Colonic mucosa (tissue), 4 donors: ENCODE results near the gene SLC10A1. TPM values are rescaled to one million over a fixed set of nuclear protein-coding genes. Genes with fewer than 3 reads are reported as not detected.

Source experiments
- DNase-seq: peaks from one replicate; pipeline ENCODE4 v3.0.0-alpha.2; 2020
- H3K27ac ChIP-seq: fragments of 200-600 bp; one replicate; pipeline ENCODE4 v1.8.0; 2021
- H3K27me3 ChIP-seq: fragments of 200-600 bp; one replicate; pipeline ENCODE4 v1.8.0; 2021
- H3K36me3 ChIP-seq: fragments of 200-600 bp; one replicate; pipeline ENCODE4 v1.8.0; 2021
- H3K4me1 ChIP-seq: fragments of 200-600 bp; one replicate; pipeline ENCODE4 v1.8.0; 2021; ENCODE audit warnings: mild to moderate bottlenecking
- H3K4me3 ChIP-seq: fragments of 200-600 bp; one replicate; pipeline ENCODE4 v1.8.0; 2021
- H3K9ac ChIP-seq, 2 donors: one replicate each; pipeline ENCODE4 v1.7.0; 2013; ENCODE audit warnings: control low read depth in 2 of 2, low read depth in 2 of 2, low read length in 2 of 2
- H3K9me3 ChIP-seq: fragments of 200-600 bp; one replicate; pipeline ENCODE4 v1.8.0; 2021
- CTCF ChIP-seq: fragments of 200-600 bp; IDR thresholded peaks from one replicate; pipeline ENCODE4 v1.8.0; 2022; ENCODE audit warnings: antibody characterized with exemption, mild to moderate bottlenecking
- intact Hi-C: fragments of 100-400 bp; cut with DNase I; formaldehyde crosslinking; loops from one replicate; pipeline ENCODE4 v1.14.1; 2022
- total RNA-seq, 2 donors: library from RNA; stranded (reverse); fragmentation: NEBNext Ultra II Directional in 1 of 2; extraction: Animal tissue kit (Norgen Biotek cat#: 25700) in 1 of 2; gene quantifications; one replicate each; pipeline ENCODE4 v1.2.1, GENCODE V29; 2021
- donor health status: healthy.
- donor health status: DM: no; HTN: no; CAD: no.
- donor health status: DM: no; HTN: no; CAD: no.

The SLC10A1 gene
- total RNA-seq, 2 donors from 2014 or later = not detected

DNA sequence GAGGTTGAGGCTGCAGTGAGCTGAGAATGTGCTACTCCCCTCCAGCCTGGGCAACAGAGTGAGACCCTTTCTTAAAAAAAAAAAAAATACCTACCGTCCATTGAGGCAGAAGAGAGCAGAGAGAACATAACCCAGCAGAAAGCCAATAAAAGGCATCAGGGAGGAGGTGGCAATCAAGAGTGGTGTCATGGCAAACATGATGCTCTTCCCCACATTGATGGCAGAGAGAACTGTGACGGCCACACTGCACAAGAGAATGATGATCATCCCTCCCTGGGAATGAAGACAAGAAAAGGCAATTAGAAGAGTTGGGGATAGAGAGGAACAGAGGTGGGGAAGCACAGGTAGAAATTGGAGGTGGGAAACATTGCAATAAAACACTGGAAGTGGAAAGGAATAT is 18.0 kb downstream of the SLC10A1 start:
- intact Hi-C loops = no loop called here
- H3K27ac ChIP-seq = no peak overlapping the region
- no peak overlapping the region for H3K9ac ChIP-seq
- H3K4me3 ChIP-seq = no peak overlapping the region
- no peaks in the 10 kb centered on the region for H3K4me1 ChIP-seq
- peaks cover 8% of the 10 kb centered on the region for H3K36me3 ChIP-seq
- H3K9me3 ChIP-seq = no peaks in the 10 kb centered on the region
- no peak for DNase-seq
- no peaks in the 10 kb centered on the region for H3K27me3 ChIP-seq
- no peak for TF ChIP-seq CTCF

DNA sequence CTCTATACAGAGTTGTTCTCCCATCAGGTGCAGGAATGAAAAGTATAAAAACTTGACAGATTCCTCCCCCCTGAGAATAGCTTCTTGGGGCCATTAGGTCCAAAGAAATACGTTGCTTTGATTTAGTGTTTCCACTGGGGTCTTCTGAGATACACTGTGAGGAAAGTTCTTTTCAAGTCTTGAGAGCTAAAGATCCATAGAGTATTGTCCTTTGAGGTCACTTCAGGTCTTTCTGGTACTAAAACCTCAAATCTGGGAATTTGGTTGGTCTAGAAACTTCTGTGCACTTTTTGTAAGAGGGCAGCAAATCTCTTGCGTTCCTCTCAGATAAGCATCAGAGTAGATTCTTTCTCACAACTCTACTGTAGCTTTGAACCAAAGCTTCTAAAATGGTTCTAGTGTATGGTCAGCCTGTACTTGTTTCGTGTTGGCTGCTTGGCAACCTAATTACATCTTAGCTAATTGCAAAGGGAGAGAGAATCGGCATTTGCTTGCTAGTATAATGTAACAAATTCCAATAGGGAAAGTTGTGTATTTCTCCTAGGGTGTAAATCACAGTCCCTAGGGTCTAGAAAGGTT is 20.1 kb downstream of the SLC10A1 start:
- intact Hi-C loops = no loop called here
- Histone ChIP-seq H3K27me3 (no peaks in the 10 kb centered on the region), H3K9me3 (no peaks in the 10 kb centered on the region), H3K36me3 (peaks cover 8% of the 10 kb centered on the region), H3K4me3 (no peak overlapping the region), H3K4me1 (no peaks in the 10 kb centered on the region), H3K27ac (no peak overlapping the region), H3K9ac (no peak overlapping the region)
- DNase-seq = no peak
- no peak for TF ChIP-seq CTCF

- no peaks in the 10 kb centered on the region for H3K27me3 ChIP-seq
- TF ChIP-seq CTCF = no peak
- no peak overlapping the region for H3K9ac ChIP-seq
- intact Hi-C loops = no loop called here
- peaks cover 18% of the 10 kb centered on the region for H3K36me3 ChIP-seq
- DNase-seq = no peak
- no peaks in the 10 kb centered on the region for H3K4me1 ChIP-seq
- H3K9me3 ChIP-seq = no peaks in the 10 kb centered on the region
- no peak overlapping the region for H3K27ac ChIP-seq
- H3K4me3 ChIP-seq = no peak overlapping the region
Measured at GRCh38 chr14:69775012-69775411, 22.0 kb downstream of the SLC10A1 start.

GRCh38 chr14:69773571-69774276 is 23.3 kb downstream of the SLC10A1 start:
- TF ChIP-seq CTCF = no peak
- Histone ChIP-seq H3K27ac (no peak overlapping the region), H3K9me3 (no peaks in the 10 kb centered on the region), H3K4me1 (peaks cover 7% of the 10 kb centered on the region), H3K9ac (no peak overlapping the region), H3K36me3 (peaks cover 28% of the 10 kb centered on the region), H3K4me3 (no peak overlapping the region), H3K27me3 (no peaks in the 10 kb centered on the region)
- intact Hi-C loops = no loop called here
- DNase-seq = no peak

GRCh38 chr14:69772082-69773017 is 24.7 kb downstream of the SLC10A1 start:
- no peak overlapping the region for H3K9ac ChIP-seq
- no peak for TF ChIP-seq CTCF
- peaks cover 28% of the 10 kb centered on the region for H3K36me3 ChIP-seq
- H3K4me1 ChIP-seq = peaks cover 7% of the 10 kb centered on the region
- no peak for DNase-seq
- no peaks in the 10 kb centered on the region for H3K27me3 ChIP-seq
- H3K9me3 ChIP-seq = no peaks in the 10 kb centered on the region
- intact Hi-C loops = no loop called here
- H3K4me3 ChIP-seq = no peak overlapping the region
- no peak overlapping the region for H3K27ac ChIP-seq
